ENCODE measurements around the gene POMC.
"Not testable (repeated sequence)": the region's sequence is repeated elsewhere in the genome, so short reads cannot be mapped to it uniquely, and the experiment has no call there.

The POMC gene

DNA sequence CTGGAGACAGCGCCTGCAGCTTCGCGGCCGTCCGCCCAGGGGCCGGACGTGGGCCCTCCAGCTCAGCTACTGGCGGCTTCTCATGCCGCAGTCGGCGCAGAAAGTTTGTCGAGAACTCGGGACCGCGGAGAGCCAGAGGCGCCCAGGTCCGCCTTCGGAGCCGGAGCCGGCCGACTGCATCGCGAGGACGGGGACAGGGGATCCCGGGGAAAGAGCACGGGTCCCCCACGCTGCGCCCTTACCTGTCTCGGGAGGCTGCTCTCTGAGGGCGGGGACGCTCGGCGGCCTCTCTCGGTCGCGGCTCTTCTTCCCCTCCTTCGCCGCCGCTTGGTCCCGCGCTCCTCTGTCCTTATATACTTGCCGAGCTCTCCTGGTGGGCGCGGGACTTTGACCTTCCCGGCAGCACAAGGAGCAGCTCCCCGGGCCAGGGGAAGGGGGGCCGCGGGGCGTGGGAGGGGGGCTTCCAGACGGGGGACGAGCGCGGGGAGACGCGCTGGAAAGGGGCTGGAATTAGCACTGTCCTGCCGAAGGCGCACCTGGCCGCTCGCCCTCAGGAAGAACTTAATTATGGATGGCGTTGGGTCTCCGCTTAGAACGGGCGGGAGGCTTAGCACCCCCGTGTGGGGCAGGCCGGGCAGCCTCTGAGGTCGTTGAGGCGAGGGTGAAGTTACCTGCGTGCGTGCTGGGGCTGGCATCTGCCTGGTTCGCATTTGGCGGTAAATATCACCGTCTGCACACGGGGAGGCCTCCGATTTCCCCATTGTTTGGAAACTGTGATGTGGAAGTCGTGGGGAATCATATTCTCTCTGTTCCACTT is at the start of gene POMC:
Gene POMC (minus strand): TSS at position 325 of the 817 bp plus-strand sequence. CDS start 3,808 bp downstream, outside the sequence.
- peak; percentile 21 to 34 for DNase-seq

DNA sequence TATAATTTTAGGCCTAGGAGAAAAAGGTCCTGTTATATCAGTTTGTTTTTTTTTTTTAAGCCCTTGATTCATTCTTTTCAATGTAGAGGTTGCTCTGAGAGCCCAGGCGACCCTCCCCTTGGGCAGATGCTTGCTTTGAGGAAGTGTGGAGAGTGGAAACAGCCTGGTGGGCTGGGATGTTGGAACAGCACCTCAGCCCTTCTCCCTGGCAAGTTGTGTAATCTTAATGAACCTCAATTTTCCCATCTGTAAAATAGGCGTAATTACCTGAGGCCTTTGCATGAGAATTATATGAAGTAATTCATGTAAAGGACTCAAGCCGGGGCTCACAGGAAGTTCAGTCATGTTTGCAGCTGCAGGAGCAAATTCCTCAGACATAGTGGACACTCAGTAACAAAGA is 49.7 kb upstream of the POMC start:
- no peak for DNase-seq

GRCh38 chr2:25215948-25216679 is 47.7 kb upstream of the POMC start:
- DNase-seq: no peak

DNA sequence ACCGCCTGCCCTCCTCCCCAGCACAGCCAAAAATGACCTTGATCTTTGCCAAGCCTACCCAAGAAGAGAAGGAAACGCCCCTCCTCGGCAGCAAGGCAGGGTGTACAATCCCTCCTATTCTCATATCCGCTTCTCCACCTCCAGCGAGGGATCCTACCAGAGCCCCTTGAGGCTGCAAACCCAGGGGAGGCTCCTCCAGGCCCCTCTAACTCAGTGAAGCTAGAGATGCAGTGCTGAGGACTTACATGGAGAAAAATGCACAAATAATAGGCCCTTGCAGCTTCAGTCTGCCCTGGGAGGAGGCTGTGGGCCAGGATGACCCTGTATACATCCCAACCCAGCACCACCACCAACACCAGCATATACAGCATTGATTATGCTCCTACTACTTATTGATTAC is 46.9 kb upstream of the POMC start:
- no peak for DNase-seq

GRCh38 chr2:25213229-25213628 is 44.8 kb upstream of the POMC start:
- no peak for DNase-seq

- DNase-seq: not testable (repeated sequence)
Measured at GRCh38 chr2:25210923-25211322, 42.5 kb upstream of the POMC start.

GRCh38 chr2:25207078-25207545 is 38.7 kb upstream of the POMC start:
- no peak for DNase-seq

DNA sequence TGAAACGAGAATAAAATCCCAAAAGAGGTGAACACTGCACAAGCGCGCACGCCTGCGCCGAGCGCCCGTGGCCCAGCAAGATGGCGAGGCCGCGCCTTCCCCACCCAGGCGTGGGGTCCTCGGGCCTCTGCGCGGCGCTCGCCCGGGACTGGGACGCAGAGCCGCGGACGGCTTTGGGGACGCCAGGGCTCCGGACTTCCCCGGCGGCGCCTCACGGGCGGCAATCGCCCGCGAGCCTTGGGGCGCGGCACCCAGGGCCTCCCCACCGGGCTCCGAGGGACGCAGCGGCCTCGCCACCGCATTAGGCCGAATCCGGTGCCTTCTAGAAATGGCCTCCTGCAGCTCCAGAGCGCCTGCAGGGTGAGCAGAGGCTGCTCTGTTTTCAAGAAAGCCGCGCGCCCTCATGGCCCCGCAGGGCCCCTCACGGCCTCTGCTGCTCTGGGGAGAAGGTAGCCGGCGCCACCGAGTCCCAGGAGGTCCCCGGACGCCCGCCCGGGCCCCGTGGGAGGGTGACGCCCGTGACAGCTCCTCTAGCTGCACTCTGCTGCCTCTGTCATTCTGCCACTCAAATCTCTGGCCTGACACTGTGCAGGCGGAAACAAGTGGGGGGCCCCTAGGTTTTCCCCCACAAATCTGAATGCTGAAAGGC is 35.9 kb upstream of the POMC start:
- DNase-seq: no peak

GRCh38 chr2:25202275-25202674 is 33.9 kb upstream of the POMC start:
- DNase-seq: no peak

DNA sequence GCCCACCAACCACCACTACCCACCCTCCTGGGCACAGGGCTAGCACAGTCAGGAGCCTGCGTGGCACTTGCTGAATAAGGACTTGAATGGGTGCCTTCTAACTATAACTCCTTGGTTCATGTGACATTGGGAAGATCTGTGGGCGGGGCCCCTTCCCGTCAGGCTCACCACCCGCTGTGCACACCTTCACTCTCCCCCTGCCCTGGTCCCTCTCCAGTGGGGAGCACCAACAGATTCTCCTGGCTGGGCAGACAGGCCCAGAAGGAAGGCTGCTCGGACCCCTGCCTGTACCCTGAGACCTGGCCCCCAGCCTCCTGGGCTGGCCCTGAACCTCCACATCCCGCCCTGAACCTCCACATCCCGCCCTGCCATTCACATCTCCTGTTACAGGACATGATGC is 33.4 kb upstream of the POMC start:
- no peak for DNase-seq

DNA sequence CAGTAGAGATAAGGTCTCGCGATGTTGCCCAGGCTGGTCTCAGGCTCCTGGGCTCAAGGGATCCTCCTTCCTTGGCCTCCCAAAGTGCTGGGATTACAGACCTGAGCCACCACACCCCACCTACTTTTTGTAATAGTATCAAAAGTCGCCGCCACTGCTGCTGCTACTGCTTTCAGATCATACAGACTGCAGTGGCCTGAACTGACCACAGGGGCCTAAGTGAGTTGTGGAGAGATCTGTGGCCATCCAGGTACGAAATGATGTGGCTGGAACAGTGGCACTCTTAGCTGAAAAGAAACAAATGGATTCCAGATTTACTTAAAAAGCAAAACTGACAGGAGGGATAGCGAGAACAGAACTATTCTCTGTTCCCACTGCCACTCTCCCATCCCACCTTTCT is 32.9 kb upstream of the POMC start:
- no peak for DNase-seq

DNA sequence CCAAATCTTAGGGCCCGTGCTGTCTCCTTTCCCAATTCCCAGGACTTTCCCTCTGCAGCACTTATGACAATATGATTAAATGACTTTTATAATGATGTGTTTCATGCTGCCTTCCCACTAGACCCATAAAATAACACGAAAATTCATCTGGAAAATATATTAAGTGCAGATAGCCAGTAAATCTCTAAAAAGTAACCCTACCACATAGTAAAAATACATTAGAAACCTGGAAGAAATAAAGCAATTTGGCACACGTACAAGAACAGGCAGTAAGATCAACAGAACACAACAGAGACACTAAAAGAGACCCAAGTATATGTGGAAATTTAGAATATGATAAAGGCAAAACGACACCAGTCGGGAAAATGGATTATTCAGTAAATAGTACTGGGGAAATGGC is 30.2 kb upstream of the POMC start:
- DNase-seq: no peak

DNA sequence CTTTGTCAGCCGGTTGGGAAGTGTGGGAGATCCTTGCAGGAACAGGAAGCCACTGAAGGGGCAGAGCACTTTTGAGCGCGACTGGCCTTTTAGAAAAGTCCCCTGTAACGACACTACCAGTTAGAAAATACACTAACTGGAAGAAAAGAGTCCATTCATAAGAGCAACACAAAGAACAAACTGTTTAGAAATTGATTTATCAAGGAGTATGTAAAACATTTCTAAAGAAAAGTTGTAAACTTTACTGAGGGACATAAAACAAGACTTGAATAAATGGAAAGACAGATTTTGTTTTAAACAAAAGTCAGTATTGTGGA is 29.8 kb upstream of the POMC start:
- DNase-seq: no peak

DNA sequence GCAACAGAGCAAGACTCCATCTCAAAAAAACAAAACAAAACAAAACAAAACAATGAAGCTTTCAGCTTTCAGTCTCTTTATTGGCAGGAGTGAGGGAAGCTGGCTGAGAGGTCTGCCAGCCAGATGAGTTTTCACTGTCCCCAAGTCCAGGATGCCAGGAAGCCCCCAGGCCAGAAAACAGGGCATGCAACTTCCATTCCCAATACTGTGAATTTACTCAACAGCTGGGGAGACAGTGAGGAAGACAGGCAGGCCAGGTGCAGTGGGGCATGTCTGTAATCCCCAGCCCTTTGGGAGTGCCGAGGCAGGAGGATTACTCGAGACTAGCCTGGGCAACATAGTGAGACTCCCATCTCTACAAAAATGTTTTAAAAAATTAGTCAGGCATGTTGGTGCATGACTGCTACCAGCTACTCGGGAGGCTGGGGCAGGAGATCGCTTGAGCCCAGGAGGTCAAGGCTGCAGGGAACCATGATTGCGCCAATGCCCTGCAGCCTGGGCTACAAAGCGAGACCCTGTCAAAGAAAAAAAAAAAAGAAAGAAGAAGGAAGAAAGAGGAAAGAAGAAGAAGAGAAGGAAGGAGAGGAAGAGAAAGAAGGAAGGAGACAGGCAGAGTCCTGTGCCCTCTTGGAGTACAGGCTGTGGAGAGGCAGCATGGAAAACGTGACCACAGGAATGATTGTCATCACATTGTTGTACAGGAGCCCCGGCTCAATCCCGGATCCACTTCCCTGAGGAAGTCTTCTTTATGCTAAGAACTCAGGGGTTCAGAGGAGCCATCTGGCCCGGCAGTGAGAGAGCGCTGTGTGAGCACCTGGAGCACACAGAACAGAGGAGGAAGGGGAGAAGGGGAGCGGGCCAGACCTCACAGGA is 29.2 kb upstream of the POMC start:
- no peak for DNase-seq

- DNase-seq: no peak
Measured at GRCh38 chr2:25194576-25195122, 26.3 kb upstream of the POMC start.

DNA sequence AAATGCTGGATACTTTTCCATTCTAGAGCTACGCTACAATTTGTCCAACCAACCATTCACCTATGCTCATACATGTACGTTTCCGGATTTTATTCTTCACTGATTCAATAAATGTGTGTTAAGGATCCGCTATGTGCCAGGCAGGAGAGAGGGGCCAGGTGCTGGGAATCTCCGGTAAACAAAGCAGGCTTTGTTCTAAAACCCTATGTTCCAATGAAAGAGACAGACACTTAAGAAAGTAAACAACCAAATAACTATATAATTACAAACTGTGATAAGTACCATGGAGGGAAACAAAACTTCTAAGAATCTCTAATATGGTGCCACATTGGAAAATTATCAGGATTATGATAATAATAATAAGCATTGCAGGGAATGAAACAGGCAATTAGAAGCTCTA is 22.2 kb upstream of the POMC start:
- DNase-seq: peak; percentile 4 to 13

DNA sequence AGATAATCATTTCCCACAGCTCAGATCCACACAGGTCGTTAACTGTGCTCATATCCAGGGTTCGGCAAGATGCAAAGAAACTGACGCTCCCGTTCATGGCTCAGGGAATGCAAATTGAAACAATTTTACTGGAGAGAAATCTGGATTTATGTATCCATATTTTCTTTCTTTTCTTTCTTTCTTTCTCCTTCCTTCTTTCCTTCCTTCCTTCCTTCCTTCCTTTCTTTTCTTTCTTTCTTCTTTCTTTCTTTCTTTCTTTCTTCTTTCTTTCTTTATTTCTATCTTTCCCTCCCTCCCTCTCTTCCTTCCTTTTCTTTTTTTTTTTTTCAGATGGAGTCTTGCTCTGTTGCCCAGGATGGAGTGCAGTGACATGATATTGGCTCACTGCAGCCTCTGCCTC is 20.0 kb upstream of the POMC start:
- no peak for DNase-seq

DNA sequence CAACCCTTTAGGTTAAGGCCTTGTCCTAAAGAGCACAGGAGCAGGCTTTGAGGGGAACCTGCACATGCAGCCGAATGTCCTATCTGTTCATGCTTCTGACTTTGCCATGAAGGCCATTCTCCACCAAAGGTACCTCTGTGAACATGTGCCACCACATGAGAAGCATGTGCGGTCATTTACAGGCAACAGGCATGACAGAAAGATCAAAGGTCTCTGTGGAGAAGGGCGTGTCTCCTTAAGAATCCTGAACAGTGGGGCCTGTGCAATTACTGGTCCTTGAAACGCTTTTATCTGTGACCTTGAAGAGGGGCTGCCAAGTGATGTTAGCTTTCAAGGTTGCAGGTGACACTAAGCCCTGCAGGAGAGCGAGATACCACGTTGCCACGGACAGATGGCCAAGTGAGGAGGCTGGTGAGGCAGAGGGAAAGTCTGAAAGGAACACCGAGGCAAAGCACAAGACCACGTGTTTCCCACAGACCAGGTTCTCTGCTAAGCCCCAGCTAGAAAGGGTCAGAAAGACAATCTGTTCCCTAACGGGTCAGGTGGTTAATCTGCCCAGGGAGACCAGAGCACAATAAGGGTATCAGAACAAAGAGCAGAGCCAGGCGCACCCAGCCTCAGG is 19.5 kb upstream of the POMC start:
- no peak for DNase-seq

DNA sequence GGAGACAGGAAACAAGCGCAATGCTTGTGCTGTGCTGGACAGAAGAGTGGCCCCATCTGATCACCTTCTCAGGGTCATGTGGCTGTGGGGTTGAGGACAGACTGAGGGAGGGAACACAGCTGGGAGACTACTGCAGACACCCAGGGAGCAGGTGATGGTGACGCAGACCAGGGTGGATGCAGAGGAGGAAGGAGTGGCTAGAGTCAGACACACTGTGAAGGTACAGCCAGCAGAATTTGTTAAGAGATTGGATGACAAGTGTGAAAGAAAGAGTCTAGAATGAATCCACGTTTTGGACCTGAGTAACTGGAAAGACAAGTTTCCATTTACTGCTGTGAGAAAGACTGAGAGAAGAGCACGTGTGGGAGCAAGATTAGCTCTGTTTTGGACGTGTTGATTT is 15.9 kb upstream of the POMC start:
- no peak for DNase-seq

- DNase-seq: no peak
Measured at GRCh38 chr2:25178976-25179375, 10.6 kb upstream of the POMC start.

DNA sequence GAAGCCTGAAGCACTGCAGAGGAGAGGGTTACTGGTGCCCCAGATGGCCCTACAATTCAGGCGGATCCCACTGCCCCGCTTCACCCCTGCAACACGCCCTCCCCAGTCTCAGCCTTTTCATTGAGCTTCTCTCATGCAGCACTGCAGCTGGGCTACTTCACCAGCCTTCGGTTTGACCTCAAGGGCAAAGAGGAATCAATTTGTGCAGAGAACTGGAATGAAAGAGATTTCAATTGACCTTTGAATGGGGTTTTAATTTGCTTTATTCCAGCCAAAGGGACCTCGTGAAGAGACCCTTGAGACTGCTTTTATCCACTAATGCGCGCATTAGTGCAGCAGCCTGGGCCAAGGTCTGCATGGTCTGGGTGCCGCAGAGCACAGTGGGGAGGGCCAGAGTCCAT is 8.8 kb upstream of the POMC start:
- DNase-seq: no peak

GRCh38 chr2:25176541-25177181 is 8.3 kb upstream of the POMC start:
- DNase-seq: no peak
